Suprapubic skin (tissue), 4 donors: ENCODE data around the gene RNF44. TPM values are rescaled to one million over a fixed set of nuclear protein-coding genes. Genes with fewer than 3 reads are reported as not detected.

Experiments used
- DNase-seq, 2 donors: peaks; one replicate each; pipeline ENCODE4 v3.0.0-alpha.2; 2019; ENCODE audit warnings: low spot score in 2 of 2
- H3K27ac ChIP-seq: fragments of 200-600 bp; sonication (generic); one replicate; pipeline ENCODE4 v1.5.1; 2019
- H3K27me3 ChIP-seq: fragments of 200-600 bp; sonication (generic); one replicate; pipeline ENCODE4 v1.5.1; 2019
- H3K36me3 ChIP-seq: fragments of 200-600 bp; sonication (generic); one replicate; pipeline ENCODE4 v1.5.1; 2019
- H3K4me1 ChIP-seq: fragments of 200-600 bp; sonication (generic); one replicate; pipeline ENCODE4 v1.5.1; 2019
- H3K4me3 ChIP-seq: fragments of 200-600 bp; sonication (generic); one replicate; pipeline ENCODE4 v1.5.1; 2019; ENCODE audit warnings: mild to moderate bottlenecking
- H3K9me3 ChIP-seq: fragments of 200-600 bp; sonication (generic); one replicate; pipeline ENCODE4 v1.5.1; 2019
- EP300 ChIP-seq: sonication (generic); formaldehyde crosslinking; IDR thresholded peaks from one replicate; pipeline ENCODE4 v1.6.1; 2017; ENCODE audit warnings: antibody characterized with exemption
- POLR2A ChIP-seq, 2 donors: fragments of 450-650 bp; IDR thresholded peaks; one replicate each; pipeline ENCODE4 v1.6.1; 2017; ENCODE audit warnings: antibody characterized with exemption in 2 of 2, mild to moderate bottlenecking in 2 of 2, moderate library complexity in 2 of 2
- POLR2AphosphoS5 ChIP-seq, 3 donors: sonication (generic); formaldehyde crosslinking; IDR thresholded peaks; one replicate each; pipeline ENCODE4 v1.6.1; 2017; ENCODE audit warnings: antibody characterized with exemption in 3 of 3
- WGBS: methylation state at CpG from one replicate; pipeline ENCODE4 v1.1.5; 2018; 5-methylcytosine and 5-hydroxymethylcytosine counted together
- total RNA-seq, 4 donors: library from RNA; depleted of rRNA; stranded (reverse); fragments of >200 nt; gene quantifications; one replicate each; pipeline ENCODE4 v1.1.0, GENCODE V29; 2016
- TF ChIP-seq, protein P1 (sequence below), 2 donors: fragments of 200-600 bp in 1 of 2; fragments of 450-650 bp in 1 of 2; sonication (generic) in 1 of 2; IDR thresholded peaks; one replicate each; pipeline ENCODE4 v1.5.1; 2016 to 2019; ENCODE audit warnings: antibody characterized with exemption in 2 of 2, mild to moderate bottlenecking in 1 of 2, moderate library complexity in 1 of 2

Gene RNF44
- total RNA-seq, 4 donors from 2014 or later: 36.9 to 65.9 (median 46.3) TPM

DNA sequence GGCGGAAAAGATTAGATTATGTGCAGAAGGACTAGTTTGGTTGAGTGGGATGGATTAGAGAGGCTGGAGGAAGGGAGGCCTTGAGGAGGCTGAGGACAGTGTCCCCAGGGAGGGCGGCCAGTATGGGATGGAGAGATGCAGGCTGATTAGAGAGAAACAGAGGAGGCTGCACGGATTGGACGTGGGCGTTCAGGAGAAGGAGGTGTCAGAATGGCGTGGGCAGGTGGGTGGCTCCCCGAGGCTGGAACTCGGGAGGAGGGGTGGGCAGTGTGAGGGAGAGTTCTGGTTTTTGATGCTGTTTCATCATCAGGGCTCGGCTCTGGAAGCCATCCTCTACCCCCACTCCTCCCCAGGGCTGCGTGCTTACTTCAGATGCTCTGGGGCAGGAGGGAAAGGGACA, 25.0 kb upstream of the RNF44 start:
- no peaks in the 10 kb centered on the region for H3K4me1 ChIP-seq
- no peak for DNase-seq
- H3K36me3 ChIP-seq: no peaks in the 10 kb centered on the region
- no peak overlapping the region for H3K27ac ChIP-seq
- TF ChIP-seq POLR2AphosphoS5 (IDR thresholded peaks at IDR 0.05) (no peak), EP300 (no peak), POLR2A (IDR thresholded peaks at IDR 0.05) (no peak)
- TF ChIP-seq, protein P1, sequence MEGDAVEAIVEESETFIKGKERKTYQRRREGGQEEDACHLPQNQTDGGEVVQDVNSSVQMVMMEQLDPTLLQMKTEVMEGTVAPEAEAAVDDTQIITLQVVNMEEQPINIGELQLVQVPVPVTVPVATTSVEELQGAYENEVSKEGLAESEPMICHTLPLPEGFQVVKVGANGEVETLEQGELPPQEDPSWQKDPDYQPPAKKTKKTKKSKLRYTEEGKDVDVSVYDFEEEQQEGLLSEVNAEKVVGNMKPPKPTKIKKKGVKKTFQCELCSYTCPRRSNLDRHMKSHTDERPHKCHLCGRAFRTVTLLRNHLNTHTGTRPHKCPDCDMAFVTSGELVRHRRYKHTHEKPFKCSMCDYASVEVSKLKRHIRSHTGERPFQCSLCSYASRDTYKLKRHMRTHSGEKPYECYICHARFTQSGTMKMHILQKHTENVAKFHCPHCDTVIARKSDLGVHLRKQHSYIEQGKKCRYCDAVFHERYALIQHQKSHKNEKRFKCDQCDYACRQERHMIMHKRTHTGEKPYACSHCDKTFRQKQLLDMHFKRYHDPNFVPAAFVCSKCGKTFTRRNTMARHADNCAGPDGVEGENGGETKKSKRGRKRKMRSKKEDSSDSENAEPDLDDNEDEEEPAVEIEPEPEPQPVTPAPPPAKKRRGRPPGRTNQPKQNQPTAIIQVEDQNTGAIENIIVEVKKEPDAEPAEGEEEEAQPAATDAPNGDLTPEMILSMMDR (IDR thresholded peaks at IDR 0.05): no peak
- peaks cover 5% of the 10 kb centered on the region for H3K9me3 ChIP-seq
- WGBS: 48% methylated on average over 10 of the region's 10 CpGs
- H3K27me3 ChIP-seq: peaks cover 21% of the 10 kb centered on the region
- H3K4me3 ChIP-seq: no peak overlapping the region

DNA sequence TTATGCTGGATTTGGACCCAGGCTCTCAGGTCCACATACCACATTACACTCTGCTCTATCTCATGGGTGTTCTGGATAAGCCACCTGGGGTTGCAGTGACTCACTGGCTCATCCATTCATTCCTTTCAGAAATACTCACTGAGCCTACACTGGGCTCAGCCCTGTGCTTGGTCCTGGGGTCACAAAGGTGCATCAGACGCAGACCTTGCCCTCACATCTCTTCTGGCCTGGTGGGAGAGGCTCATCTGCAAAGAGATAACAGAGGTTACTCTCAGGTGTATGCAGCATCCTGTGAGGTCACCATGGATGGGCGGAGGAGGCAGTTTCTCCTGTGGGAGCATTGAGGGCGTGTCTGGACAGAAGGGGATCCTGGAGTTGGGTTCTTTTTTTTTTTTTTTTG, 24.1 kb upstream of the RNF44 start:
- Histone ChIP-seq H3K4me3 (no peak overlapping the region), H3K4me1 (no peaks in the 10 kb centered on the region), H3K36me3 (no peaks in the 10 kb centered on the region), H3K27ac (no peak overlapping the region), H3K27me3 (peaks cover 18% of the 10 kb centered on the region), H3K9me3 (peaks cover 5% of the 10 kb centered on the region)
- 80% methylated on average over 3 of the region's 3 CpGs for WGBS
- TF ChIP-seq POLR2A (IDR thresholded peaks at IDR 0.05) (no peak), EP300 (no peak)
- TF ChIP-seq, protein P1 (IDR thresholded peaks at IDR 0.05): no peak
- DNase-seq: no peak

DNA sequence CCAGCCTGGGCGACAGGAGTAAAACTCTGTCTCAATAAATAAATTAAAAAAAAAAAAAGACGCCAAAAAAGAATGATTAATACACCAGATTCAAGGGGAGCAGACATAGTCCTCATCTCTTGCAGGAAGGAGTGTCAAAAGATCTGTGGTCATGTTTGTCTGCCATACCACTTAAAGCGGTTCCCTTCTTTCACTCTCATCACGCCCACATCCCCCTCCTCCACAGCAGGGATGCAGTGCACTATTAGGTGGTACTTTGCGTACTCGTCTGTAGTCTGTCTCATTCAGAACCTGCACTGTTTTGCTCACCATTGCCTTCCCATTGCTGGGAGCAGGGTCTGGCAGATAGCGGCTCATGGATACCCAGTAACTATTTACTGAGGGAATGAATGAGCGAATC, 23.2 kb upstream of the RNF44 start:
- Histone ChIP-seq H3K4me3 (no peak overlapping the region), H3K36me3 (no peaks in the 10 kb centered on the region), H3K27me3 (peaks cover 16% of the 10 kb centered on the region), H3K27ac (no peak overlapping the region), H3K9me3 (peaks cover 5% of the 10 kb centered on the region), H3K4me1 (no peaks in the 10 kb centered on the region)
- WGBS: 78% methylated on average over 8 of the region's 8 CpGs
- TF ChIP-seq POLR2A (IDR thresholded peaks at IDR 0.05): no peak
- no peak for TF ChIP-seq EP300
- TF ChIP-seq, protein P1 (IDR thresholded peaks at IDR 0.05): no peak
- no peak for TF ChIP-seq POLR2AphosphoS5 (IDR thresholded peaks at IDR 0.05)
- DNase-seq: no peak

DNA sequence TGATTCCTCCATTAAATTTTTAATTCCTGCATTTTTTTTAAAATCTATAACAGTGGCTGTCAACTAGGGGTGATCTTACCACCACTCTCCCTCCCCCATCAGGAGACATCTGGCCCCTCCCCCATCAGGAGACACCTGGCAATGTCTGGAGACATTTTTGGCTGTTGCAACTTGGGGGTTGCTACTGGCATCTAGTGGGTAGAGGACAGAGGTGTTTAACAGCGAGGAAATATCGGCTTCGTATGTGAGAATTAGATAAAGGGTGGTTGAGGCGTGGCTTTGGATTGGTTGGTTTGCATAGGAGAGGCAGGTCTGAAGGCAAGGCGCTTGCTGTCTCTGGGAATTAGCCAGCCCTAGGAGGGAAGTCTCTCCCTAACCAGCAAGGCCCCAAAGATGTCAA, 22.5 kb upstream of the RNF44 start:
- H3K4me1 ChIP-seq: no peaks in the 10 kb centered on the region
- no peak overlapping the region for H3K27ac ChIP-seq
- H3K9me3 ChIP-seq: peaks cover 5% of the 10 kb centered on the region
- DNase-seq: no peak
- no peaks in the 10 kb centered on the region for H3K36me3 ChIP-seq
- WGBS: 38% methylated on average over 5 of the region's 5 CpGs
- TF ChIP-seq POLR2AphosphoS5 (IDR thresholded peaks at IDR 0.05) (no peak), POLR2A (IDR thresholded peaks at IDR 0.05) (no peak), EP300 (no peak)
- TF ChIP-seq, protein P1 (IDR thresholded peaks at IDR 0.05): no peak
- H3K4me3 ChIP-seq: no peak overlapping the region
- peaks cover 16% of the 10 kb centered on the region for H3K27me3 ChIP-seq

DNA sequence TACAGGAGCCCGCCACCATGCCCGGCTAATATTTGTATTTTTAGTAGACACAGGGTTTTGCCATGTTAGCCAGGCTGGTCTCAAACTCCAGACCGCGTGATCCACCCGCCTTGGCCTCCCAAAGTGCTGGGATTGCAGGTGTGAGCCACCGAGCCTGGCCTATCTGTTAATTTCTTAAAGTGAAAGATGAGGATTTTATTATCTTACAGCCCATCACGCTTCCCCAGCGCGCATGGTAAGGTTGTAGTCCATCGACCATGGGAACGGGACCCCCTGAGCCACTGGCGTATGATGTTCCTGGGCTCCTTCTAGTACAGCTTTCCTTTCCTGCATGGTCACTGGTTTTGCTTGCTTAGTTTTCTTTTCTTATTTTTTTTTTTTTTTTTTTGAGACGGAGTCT, 20.6 kb upstream of the RNF44 start:
- no peak overlapping the region for H3K27ac ChIP-seq
- no peak for DNase-seq
- TF ChIP-seq POLR2A (IDR thresholded peaks at IDR 0.05): no peak
- no peak for TF ChIP-seq POLR2AphosphoS5 (IDR thresholded peaks at IDR 0.05)
- 95% methylated on average over 13 of the region's 13 CpGs for WGBS
- peaks cover 22% of the 10 kb centered on the region for H3K27me3 ChIP-seq
- no peaks in the 10 kb centered on the region for H3K36me3 ChIP-seq
- H3K4me3 ChIP-seq: no peak overlapping the region
- no peaks in the 10 kb centered on the region for H3K4me1 ChIP-seq
- H3K9me3 ChIP-seq: peaks cover 5% of the 10 kb centered on the region
